Measurements from ENCODE around the gene SEMA6D.
"Not testable (repeated sequence)": the region's sequence is repeated elsewhere in the genome, so short reads cannot be mapped to it uniquely, and the experiment has no call there.

The SEMA6D gene

DNA sequence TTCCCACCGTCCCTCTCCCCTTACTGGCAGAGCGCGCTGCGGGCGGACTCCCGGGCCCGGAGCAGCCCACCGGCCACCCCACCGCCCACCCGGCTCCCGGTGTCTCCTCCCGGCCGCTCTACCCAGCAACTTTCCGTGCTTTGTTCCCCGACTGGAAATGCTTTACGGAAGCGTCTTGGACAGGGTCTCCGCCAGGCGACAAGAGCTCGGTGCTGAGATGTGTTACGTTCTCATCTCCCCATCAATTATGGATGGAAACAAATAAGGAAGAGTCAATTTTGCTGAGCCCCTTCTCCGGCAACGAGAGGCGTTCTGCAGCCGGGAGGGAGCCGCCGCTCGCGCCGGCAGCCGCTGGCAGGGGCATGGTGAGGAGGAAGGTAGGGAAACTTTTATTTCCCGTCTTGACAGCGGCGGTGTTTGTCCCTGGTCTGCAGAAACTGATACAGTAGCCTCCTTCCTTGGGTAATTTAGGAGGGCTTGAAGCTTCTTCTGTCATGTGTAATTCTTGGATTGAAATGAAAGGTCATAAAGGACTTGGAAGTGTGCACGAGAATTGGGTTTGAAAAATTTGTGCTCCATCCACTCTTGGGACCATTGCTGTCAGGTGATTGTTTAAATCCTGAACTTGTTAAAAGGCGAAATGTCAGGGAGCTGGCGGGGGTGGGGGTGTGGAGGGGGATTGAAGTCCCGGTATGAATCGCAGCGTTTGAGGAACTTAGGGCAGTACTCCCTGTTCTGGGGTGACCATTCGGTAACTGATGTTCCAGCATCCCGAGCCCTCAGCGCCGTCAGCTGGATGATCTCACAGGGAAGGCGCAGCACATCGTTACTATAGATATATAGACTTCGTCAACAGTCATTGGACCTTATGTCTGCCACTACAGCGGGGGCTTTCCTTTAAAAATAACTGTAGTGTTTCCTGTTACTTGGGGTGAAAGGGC, 1.5 kb downstream of the SEMA6D start:
- DNase-seq = no peak

GRCh38 chr15:47719730-47720129, 2.4 kb downstream of the SEMA6D start:
- no peak for DNase-seq

DNA sequence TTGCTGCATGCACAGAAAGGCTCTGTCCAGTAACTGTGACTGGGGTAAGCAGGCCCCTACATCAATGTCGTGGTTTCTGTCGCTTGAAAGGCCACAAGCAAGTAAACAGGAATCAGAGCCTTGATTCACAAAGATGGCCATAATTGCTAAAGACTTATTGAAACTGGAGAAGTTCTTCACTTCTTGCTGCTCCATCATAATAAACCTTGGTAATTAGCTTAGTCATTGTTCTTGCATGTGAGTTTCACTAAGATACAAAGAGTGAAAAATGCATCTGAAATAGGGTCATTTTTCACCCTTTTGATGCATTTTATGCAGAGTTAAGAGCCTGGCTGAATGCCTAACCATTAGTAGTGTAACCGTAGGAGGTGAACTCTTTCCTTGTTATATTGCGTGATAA, 3.2 kb downstream of the SEMA6D start:
- no peak for DNase-seq

- no peak for DNase-seq
Observed at GRCh38 chr15:47721676-47722075, 4.4 kb downstream of the SEMA6D start.

DNA sequence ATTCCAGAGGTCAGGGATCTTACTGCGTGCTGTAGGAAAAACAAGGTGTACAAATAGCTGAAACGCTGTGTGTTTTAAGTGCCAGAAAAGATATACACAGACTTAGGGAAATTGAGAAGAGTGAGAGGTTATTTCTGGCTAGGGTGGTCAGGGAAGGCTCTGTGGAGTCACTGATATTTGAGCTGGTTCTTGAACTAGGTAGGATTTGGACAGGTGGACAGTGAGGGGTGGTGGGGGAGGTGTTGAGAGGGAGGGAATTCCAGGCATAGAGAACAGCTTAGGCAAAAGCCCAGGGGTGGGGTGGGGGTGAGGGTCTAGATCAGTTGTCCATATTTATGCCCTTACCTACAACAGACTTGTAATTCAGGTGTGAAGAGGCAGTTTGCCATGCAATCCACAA, 7.0 kb downstream of the SEMA6D start:
- DNase-seq = no peak

- DNase-seq = no peak
Observed at GRCh38 chr15:47725051-47725450, 7.7 kb downstream of the SEMA6D start.

DNA sequence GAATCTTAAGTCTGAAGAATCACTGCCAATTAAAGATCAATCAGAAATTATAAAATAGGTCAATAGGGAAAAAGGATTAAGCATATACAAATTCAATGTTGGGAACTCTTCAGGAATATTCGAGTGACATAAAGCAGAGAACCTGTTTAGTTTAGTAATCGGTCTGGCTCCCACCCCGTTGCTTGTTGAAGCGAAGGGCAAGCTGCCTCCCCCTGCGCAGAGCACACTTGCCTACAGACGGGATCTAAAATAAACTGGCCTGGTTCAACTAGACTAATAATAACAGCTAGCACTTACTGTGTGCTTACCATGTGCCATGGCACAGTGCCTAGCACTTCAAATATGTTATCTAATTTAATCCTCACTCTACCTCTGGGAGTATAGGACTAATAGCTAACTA, 8.6 kb downstream of the SEMA6D start:
- DNase-seq = no peak

- DNase-seq = no peak
Observed at GRCh38 chr15:47726399-47726823, 9.1 kb downstream of the SEMA6D start.

DNA sequence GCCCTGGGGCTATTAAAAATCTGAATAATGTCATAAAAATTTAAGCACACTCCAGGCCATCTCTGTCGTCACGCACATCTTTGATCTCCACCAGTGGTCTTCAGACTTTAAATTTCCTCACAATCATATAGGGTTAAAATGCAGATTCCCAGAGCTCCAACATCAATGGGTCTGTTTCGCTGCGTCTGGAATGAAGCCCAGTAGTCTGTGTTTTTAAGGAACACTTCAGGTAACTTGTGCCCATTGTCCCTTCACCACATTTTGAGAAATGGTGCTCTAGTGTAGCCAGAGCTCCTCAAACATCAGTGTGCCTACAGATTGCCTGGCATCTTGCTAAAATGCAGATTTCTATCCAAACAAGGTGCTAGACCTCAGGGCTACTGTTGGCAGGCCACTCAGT, 9.8 kb downstream of the SEMA6D start:
- DNase-seq = no peak

GRCh38 chr15:47727676-47728075, 10.4 kb downstream of the SEMA6D start:
- DNase-seq = no peak

DNA sequence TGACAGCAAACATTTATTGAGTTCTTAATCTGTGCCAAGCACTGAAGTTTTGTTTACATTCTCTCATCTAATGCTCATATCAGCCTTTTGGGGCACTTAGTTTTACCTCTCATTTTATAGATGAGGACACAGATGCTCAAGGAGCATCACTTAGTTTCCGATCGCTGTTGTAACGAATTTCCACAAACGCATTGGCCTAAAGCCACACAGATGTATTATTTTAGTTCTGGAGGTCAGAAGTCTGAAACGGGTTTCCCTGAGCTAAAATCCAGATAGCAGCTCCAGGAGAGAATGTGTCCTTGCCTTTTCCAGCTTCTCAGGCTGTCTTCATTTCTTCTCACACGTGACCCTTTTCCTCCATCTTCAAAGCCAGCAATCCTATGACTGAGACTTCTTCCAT, 11.1 kb downstream of the SEMA6D start:
- DNase-seq = no peak

DNA sequence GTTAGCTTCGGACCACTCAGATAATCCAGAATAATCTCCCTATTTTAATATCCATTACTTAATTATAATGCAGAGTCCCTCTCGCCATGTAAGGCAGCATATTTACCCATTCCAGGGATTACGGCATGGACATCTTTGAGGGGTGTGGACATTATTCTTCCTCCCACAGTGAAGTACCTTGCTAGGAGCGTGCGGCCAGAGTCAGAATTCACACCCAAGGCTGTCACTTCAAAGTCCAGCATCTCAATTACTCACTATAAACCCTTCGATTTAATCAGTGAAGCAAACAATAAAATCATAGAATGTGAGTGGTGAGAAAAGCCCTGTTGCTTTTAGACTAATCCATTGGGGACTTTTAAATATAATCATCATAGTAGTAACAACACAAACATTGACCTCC, 11.6 kb downstream of the SEMA6D start:
- no peak for DNase-seq

GRCh38 chr15:47731230-47731629, 13.9 kb downstream of the SEMA6D start:
- no peak for DNase-seq

DNA sequence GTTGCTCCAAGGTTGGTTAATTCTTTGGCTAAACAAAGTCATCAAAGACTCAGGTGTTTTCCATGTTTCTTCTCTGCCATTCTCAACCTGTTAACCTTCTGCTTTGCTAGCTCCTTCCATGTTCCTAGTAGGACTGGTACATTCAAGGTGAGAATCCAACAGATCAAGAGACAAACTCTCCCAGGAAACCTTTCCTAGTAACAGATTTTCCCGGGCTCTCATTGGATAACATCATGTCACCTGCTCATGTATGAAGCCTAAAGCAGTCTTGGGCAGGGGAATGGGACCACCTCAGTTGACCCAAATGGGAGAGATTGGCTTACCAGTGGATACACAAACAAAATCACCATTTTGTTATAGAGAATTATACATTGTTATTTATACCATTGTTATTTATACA, 14.9 kb downstream of the SEMA6D start:
- DNase-seq = no peak

DNA sequence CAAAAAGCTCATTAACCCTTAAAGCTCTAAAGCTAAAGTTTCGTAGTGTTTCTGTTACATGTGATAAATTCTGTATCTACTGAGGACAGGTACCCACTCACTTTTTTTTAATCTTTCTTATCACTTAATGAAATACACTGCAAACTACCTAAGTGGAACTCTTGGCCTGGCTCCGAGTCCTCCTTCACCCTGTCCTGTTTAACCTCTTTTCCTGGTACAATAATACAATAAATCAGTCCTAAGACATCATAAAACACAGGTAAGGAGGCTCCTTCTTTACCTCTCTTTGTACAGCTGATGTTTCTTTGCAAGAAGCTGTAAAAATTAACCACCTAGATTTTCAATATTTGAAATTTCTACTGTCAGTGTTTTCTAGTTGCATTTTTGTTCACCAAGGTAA, 15.8 kb downstream of the SEMA6D start:
- DNase-seq = no peak

GRCh38 chr15:47736143-47736786, 19.0 kb downstream of the SEMA6D start:
- DNase-seq = no peak

DNA sequence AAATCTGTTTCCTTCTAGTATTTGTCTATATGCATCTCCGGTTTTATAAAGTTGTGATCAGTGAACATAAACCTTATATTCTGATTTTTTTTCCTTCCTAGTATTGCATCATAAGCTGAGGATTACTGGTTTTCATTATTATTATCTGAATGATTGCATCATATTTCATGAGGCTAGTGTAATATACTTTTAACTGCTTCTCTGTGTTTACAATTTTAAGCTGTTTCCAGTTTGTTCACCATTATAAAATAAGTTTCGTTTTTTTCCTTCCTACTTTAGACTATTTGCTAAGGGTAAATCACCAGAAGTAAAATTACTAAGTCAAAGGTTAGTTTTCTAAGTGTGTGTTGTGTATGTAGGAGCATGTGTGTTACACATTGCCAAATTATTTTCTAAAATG, 20.2 kb downstream of the SEMA6D start:
- no peak for DNase-seq

- DNase-seq = not testable (repeated sequence)
Observed at GRCh38 chr15:47738144-47738825, 21.0 kb downstream of the SEMA6D start.

DNA sequence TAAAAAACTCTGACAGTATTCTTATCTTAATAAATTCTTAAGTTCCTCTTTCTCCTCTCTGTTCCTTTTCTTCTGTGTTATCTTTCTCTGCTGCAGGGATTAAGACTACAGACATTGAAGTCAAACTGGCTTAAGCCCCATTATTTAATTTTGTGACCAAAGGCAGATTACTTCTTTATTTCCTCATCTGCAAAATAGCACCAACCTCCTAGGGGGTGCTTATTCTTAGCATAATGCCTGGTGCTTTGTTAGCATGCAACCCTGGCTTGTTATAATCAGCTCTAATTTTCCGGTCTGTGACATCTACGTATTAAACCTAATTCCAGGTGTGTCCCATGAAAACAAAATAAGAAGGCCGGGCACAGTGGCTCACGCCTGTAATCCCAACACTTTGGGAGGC, 23.8 kb downstream of the SEMA6D start:
- DNase-seq = no peak

DNA sequence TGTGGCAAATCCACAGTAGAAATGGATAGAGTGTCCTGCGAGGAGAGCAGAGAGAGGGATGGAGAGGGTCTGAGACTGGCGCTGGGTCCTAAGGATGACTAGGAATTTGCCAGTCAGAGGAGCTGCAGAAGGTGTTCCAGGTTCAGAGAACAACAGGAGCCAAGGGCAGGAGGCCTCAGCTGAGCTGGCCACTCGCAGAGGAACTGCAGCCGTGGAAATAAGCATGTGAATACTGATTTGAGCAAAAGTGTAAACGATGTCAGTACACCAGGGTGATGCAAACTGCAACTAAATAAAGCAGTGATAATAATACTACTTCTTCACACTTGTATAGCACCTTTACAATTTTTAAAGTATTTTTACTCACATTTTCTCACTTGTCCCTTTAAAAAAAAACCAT, 24.6 kb downstream of the SEMA6D start:
- DNase-seq = no peak

DNA sequence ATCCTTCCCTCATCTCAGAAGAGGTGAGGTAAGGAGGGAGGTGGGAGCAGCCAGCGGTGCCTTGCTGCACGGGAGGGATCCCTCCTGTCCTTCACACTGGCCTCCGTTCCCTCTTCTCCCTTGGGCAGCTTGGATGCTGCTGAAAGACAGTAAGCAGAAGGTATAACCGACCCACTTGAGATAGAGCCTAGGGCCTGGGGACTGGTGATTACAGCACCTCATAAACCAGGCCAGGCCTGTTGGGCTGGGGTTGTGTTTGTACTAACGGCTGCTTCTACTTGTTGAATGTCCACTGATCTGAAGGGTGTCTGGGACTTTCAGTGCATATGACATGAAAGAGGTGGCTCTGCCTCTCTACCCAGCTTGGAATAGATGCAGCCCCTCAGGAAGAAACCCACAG, 25.0 kb downstream of the SEMA6D start:
- DNase-seq = no peak

DNA sequence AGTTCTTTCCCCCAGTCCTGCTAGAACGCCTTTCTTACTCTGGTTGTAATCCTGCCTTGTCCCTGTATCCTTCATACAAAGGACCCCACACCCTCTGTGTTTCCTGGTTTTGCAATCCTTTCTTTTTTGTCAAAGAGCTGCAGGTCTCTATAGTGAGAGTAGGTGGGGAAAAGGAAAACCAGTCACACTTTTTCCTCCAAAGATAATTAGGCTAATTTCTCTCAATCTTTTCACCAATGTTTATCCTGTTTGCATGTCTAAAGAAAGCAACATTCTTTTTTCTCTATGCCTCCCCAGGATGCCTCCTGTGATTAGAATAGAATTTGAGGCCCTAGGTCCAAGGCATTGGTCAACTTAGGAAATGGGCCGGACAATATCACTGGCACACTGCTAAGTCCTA, 25.4 kb downstream of the SEMA6D start:
- DNase-seq = no peak

- no peak for DNase-seq
Observed at GRCh38 chr15:47743385-47743784, 26.1 kb downstream of the SEMA6D start.

DNA sequence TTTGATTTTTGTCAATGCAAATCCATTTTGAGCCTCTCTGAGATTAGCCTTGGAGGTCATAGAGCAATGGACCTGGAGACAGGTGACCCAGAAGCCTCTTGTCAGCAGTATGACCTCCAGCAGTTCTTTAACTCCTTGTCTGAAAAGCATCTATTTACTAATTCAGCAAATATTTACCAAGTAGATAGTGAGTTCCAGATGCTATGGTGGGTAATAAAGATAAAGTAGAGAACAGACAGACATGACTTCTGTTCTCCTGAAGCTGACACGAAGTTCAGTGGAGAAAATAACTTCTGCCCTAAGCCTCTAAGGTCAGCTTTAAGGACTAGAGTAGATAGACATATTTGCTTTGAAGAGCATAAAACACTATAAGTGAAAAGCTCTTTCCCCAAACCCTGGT, 26.6 kb downstream of the SEMA6D start:
- no peak for DNase-seq
